Suprapubic skin (tissue), 4 donors: Measurements from ENCODE around the gene RPS6KA1. TPM values are rescaled to one million over a fixed set of nuclear protein-coding genes. Genes with fewer than 3 reads are reported as not detected.
"Not testable (repeated sequence)": the region's sequence is repeated elsewhere in the genome, so short reads cannot be mapped to it uniquely, and the experiment has no call there.

Experiments
- DNase-seq, 2 donors: peaks; one replicate each; pipeline ENCODE4 v3.0.0-alpha.2; 2019; ENCODE audit warnings: low spot score in 2 of 2
- H3K27ac ChIP-seq: fragments of 200-600 bp; sonication (generic); one replicate; pipeline ENCODE4 v1.5.1; 2019
- H3K27me3 ChIP-seq: fragments of 200-600 bp; sonication (generic); one replicate; pipeline ENCODE4 v1.5.1; 2019
- H3K36me3 ChIP-seq: fragments of 200-600 bp; sonication (generic); one replicate; pipeline ENCODE4 v1.5.1; 2019
- H3K4me1 ChIP-seq: fragments of 200-600 bp; sonication (generic); one replicate; pipeline ENCODE4 v1.5.1; 2019
- H3K4me3 ChIP-seq: fragments of 200-600 bp; sonication (generic); one replicate; pipeline ENCODE4 v1.5.1; 2019; ENCODE audit warnings: mild to moderate bottlenecking
- H3K9me3 ChIP-seq: fragments of 200-600 bp; sonication (generic); one replicate; pipeline ENCODE4 v1.5.1; 2019
- CTCF ChIP-seq, 2 donors: fragments of 200-600 bp in 1 of 2; fragments of 450-650 bp in 1 of 2; sonication (generic) in 1 of 2; IDR thresholded peaks; one replicate each; pipeline ENCODE4 v1.5.1; 2016 to 2019; ENCODE audit warnings: antibody characterized with exemption in 2 of 2, mild to moderate bottlenecking in 1 of 2, moderate library complexity in 1 of 2
- EP300 ChIP-seq: sonication (generic); formaldehyde crosslinking; IDR thresholded peaks from one replicate; pipeline ENCODE4 v1.6.1; 2017; ENCODE audit warnings: antibody characterized with exemption
- POLR2A ChIP-seq, 2 donors: fragments of 450-650 bp; IDR thresholded peaks; one replicate each; pipeline ENCODE4 v1.6.1; 2017; ENCODE audit warnings: antibody characterized with exemption in 2 of 2, mild to moderate bottlenecking in 2 of 2, moderate library complexity in 2 of 2
- POLR2AphosphoS5 ChIP-seq, 3 donors: sonication (generic); formaldehyde crosslinking; IDR thresholded peaks; one replicate each; pipeline ENCODE4 v1.6.1; 2017; ENCODE audit warnings: antibody characterized with exemption in 3 of 3
- WGBS: methylation state at CpG from one replicate; pipeline ENCODE4 v1.1.5; 2018; 5-methylcytosine and 5-hydroxymethylcytosine counted together
- total RNA-seq, 4 donors: library from RNA; depleted of rRNA; stranded (reverse); fragments of >200 nt; gene quantifications; one replicate each; pipeline ENCODE4 v1.1.0, GENCODE V29; 2016

Gene RPS6KA1
- total RNA-seq, 4 donors from 2014 or later, result 37.8 to 50.9 (median 43.7) TPM

GRCh38 chr1:26493938-26494337, 35.6 kb upstream of the RPS6KA1 start:
- Histone ChIP-seq H3K36me3 (no peaks in the 10 kb centered on the region), H3K4me1 (no peaks in the 10 kb centered on the region), H3K27ac (no peak overlapping the region), H3K27me3 (no peaks in the 10 kb centered on the region), H3K9me3 (no peaks in the 10 kb centered on the region), H3K4me3 (no peak overlapping the region)
- TF ChIP-seq POLR2AphosphoS5 (IDR thresholded peaks at IDR 0.05) (no peak), EP300 (no peak), CTCF (IDR thresholded peaks at IDR 0.05) (no peak), POLR2A (IDR thresholded peaks at IDR 0.05) (no peak)
- DNase-seq, result no peak
- 83% methylated on average over 3 of the region's 3 CpGs for WGBS

- H3K9me3 ChIP-seq, result no peaks in the 10 kb centered on the region
- DNase-seq, result no peak
- TF ChIP-seq POLR2AphosphoS5 (IDR thresholded peaks at IDR 0.05) (no peak), CTCF (IDR thresholded peaks at IDR 0.05) (no peak)
- no peak overlapping the region for H3K27ac ChIP-seq
- H3K36me3 ChIP-seq, result no peaks in the 10 kb centered on the region
- H3K27me3 ChIP-seq, result no peaks in the 10 kb centered on the region
- H3K4me1 ChIP-seq, result peaks cover 19% of the 10 kb centered on the region
- no peak overlapping the region for H3K4me3 ChIP-seq
- 50% methylated on average over 1 of the region's 4 CpGs for WGBS
Measured at GRCh38 chr1:26496861-26497260, 32.7 kb upstream of the RPS6KA1 start.

- Histone ChIP-seq H3K9me3 (no peaks in the 10 kb centered on the region), H3K27me3 (no peaks in the 10 kb centered on the region), H3K27ac (no peak overlapping the region), H3K4me3 (no peak overlapping the region), H3K4me1 (peaks cover 22% of the 10 kb centered on the region), H3K36me3 (no peaks in the 10 kb centered on the region)
- no peak for DNase-seq
- no peak for TF ChIP-seq EP300
- no peak for TF ChIP-seq POLR2AphosphoS5 (IDR thresholded peaks at IDR 0.05)
- TF ChIP-seq POLR2A (IDR thresholded peaks at IDR 0.05), result no peak
- no peak for TF ChIP-seq CTCF (IDR thresholded peaks at IDR 0.05)
- WGBS, result 87% methylated on average over 7 of the region's 7 CpGs
Measured at GRCh38 chr1:26498894-26499293, 30.7 kb upstream of the RPS6KA1 start.

- TF ChIP-seq POLR2A (IDR thresholded peaks at IDR 0.05) (peak in 1 of 2 donors; percentile 26), POLR2AphosphoS5 (IDR thresholded peaks at IDR 0.05) (peak in 1 of 3 donors; percentile 42), CTCF (IDR thresholded peaks at IDR 0.05) (no peak)
- no peaks in the 10 kb centered on the region for H3K36me3 ChIP-seq
- WGBS, result 5% methylated on average over 13 of the region's 74 CpGs
Measured at GRCh38 chr1:26500488-26501175, 28.9 kb upstream of the RPS6KA1 start.

GRCh38 chr1:26510711-26511110, 18.9 kb upstream of the RPS6KA1 start:
- not testable (repeated sequence) for H3K4me3 ChIP-seq, H3K4me1 ChIP-seq, H3K27me3 ChIP-seq, H3K9me3 ChIP-seq, H3K36me3 ChIP-seq, H3K27ac ChIP-seq, DNase-seq
- 77% methylated on average over 2 of the region's 2 CpGs for WGBS

More at GRCh38 chr1:26500488-26501175, 28.9 kb upstream of the RPS6KA1 start:
- H3K4me1 ChIP-seq, result peaks cover 22% of the 10 kb centered on the region
- DNase-seq, result peak; percentile 91 to 94
- no peaks in the 10 kb centered on the region for H3K9me3 ChIP-seq
- H3K27ac ChIP-seq, result peak overlapping the region; percentile 88
- no peaks in the 10 kb centered on the region for H3K27me3 ChIP-seq
- H3K4me3 ChIP-seq, result peak overlapping the region; percentile 59

- not testable (repeated sequence) for H3K4me1 ChIP-seq, H3K27me3 ChIP-seq, H3K4me3 ChIP-seq, H3K27ac ChIP-seq, DNase-seq, H3K9me3 ChIP-seq, H3K36me3 ChIP-seq
- WGBS, result 66% methylated on average over 4 of the region's 4 CpGs
Measured at GRCh38 chr1:26515836-26516235, 13.7 kb upstream of the RPS6KA1 start.
